NCI-H2171 treated with DMSO at 0.1 percent for 48 hours (cell line): Measurements from ENCODE around the gene ANKS1A.

ENCODE experiments used
- DNase-seq: peaks from one replicate; lab custom pipeline; 2025; lab: John Stamatoyannopoulos, UW

The ANKS1A gene

GRCh38 chr6:35019171-35019570, 130.1 kb downstream of the ANKS1A start:
- no peak for DNase-seq

DNA sequence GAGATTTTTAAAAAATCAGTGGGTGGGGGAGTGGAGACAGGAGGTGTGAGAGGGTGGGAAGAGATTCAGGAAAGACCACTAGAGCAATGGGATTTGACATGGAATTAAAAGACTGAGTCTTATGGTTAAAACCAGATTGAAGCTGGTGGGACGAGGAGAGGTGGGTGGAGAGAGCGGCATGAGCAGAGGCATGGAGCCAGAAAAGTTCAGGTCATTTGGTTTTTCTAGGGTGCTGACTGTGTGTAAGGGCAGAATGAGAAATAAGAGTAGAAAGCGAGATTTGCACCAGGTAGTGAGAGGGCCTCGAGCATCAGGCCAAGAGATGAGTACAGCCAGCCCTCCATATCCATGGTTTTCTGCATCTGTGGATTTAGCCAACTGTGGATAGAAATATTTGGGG, 130.8 kb downstream of the ANKS1A start:
- DNase-seq = no peak

GRCh38 chr6:35021004-35021403, 131.9 kb downstream of the ANKS1A start:
- no peak for DNase-seq

GRCh38 chr6:35023091-35024000, 134.3 kb downstream of the ANKS1A start:
- no peak for DNase-seq

GRCh38 chr6:35024551-35025054, 135.5 kb downstream of the ANKS1A start:
- no peak for DNase-seq

DNA sequence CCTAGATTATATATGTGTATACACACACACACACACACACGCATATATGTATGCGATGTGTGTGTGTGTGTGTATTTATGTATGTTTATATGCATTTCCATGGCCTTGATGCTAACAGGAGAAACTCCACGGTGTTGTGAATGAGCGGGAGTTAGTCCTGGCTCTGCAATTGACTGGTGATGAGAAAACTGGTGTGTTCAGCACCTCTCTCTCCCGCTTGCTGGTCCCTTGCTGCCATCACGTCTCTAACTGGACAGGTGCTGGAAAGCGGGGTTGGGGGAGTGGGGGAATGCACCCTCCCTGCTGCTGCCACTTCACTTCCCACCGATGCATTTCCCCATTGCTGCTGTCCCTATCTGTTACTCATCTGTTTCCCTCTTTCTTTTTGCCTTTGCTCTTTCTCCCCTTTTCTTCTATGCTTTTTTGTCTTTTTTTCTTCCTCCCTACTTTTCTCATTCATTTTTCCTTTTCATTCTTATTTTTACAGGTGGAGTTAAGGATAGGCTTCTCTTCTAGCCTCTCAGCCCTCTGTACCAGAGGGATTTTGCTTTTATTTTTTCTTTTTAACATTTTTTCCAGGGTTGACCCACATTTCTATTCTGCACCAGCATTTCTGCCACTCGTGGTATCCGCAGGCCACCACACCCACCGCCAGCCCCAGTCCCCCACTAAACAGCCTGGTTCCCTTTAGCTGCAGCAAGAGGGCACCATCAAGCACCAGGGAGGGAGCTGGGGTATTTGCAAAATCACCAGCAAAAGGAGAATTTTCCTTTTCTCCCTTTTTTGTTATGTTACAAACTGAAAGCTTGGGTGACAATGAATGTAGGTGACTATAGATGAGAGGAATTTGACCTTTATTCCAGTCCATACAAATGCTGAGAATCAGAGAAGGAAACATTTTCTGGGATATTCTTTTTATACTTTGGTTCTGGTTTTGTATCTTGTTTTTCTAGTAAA, 136.5 kb downstream of the ANKS1A start:
- no peak for DNase-seq

DNA sequence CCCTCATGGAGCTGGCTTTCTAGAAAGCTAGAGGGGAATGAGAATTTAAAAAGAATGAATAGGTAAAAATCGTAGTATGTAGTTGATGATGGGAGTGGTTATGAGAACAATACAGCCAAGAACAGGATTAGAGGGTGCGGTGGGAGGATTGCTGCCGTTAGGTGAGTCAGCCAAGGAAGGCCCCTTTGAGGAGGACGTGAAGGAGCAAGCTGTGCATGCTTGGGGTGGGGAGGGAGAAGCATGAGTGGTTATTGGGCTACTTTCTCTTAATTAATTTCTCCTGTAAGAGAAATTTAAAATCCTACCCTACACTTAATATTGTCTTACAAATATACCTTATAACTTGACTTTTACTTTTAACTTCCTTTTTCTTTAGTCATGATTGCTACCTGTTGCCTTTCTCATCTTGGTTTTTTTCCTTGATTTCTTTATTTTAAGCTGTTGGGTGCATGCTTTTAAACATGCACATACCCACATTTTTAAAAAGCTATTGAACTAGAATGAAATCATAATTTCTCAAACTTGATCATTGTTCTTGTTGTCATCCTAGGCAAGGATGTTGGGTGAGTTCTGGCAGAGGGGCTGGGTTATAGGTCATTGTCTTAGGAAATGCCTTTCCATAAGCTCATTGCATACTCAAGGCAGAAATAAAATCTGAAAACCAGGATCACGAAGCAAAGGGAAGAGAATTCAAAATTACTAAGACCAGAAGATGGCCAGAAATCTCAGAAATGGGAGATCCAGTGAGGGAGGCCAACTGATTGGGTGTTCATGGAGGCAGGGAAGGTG, 137.6 kb downstream of the ANKS1A start:
- DNase-seq = no peak

- DNase-seq = no peak
These were observed 138.8 kb downstream of the ANKS1A start for GRCh38 chr6:35027807-35028206.

- no peak for DNase-seq
These were observed 140.0 kb downstream of the ANKS1A start for GRCh38 chr6:35028781-35029769.

GRCh38 chr6:35030099-35030498, 141.0 kb downstream of the ANKS1A start:
- no peak for DNase-seq

GRCh38 chr6:35031611-35032529, 142.8 kb downstream of the ANKS1A start:
- no peak for DNase-seq

- DNase-seq = no peak
These were observed 144.6 kb downstream of the ANKS1A start for GRCh38 chr6:35033683-35034082.

DNA sequence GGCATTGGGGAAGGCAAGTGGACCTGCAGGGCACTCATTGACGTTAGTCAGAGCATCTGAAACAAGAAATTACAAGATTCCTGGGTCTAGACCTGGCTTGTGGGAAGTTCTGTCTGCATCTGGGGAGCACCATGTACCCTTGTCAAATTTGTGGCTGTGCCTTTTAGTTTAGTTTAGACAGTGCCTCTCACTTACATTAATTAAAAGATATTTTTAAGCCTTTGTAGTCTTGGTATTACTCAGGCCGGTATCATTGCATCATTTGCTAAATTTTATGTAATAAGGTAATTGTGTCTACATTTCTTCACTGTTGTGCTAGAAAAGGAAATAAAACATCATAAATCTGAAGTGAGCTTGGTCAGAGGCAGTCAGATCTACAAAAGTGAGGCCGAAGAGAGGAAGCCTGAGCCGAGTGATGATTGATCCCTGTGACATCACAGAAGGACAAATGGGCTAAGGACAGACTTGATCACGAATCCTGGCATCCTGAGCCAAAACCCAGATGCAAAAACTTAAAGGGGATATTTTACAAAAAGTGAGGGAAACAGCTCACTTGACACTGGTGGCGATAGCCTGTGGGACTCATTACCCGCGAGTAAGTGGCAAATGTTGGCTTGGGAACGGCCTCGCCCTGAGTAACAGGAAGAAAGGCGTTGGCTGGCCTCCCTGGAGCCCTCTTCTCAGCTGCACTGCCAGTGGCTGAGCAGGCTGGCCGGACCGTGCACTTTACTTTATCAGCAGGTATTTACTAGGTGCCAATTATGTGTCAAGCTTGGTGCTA, 145.5 kb downstream of the ANKS1A start:
- no peak for DNase-seq

- DNase-seq = no peak
These were observed 146.5 kb downstream of the ANKS1A start for GRCh38 chr6:35035481-35036030.

DNA sequence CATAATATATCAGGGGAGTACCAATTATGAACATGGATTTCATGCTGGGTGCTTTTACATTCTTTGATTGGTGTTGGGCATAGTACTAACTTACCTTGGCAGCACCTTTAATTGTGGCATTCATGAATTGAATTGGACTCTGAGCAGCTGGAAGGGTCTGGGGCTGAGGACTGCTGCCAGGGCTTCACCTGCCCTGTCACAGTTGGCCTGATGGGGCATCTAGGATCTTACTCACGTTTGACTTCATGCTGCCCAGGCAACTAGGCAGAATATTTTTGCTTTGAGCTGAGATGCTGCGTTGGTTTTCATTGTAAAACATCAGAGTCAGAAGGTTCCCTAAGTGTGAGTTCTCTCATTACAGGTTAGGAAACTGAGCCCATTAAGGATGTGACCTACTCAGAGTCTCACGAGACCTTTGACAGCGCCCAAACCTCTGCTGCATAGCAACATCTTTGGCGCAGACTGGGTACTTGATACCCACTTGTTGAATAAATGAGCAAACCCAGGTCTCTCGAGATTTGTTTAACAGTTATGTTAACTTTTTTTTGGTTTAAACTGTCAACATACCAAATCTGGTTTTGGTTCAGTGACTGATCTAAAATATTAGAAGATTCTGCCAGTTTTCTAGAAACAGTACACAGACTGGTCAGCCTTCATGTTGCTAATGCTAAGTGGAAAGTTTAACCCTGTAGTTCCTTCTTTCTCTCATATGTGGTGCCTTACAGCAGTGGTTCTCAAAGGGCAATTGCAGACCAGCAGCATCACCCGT, 147.2 kb downstream of the ANKS1A start:
- peak; percentile 25 for DNase-seq

GRCh38 chr6:35036828-35037663, 148.0 kb downstream of the ANKS1A start:
- no peak for DNase-seq

- peak; percentile 74 for DNase-seq
These were observed 148.6 kb downstream of the ANKS1A start for GRCh38 chr6:35037664-35038038.
